Measurements from ENCODE around the gene CCT8L2.
A peak's percentile ranks its signal among the peaks of the same experiment; 100 is the strongest.
"Not testable (repeated sequence)": the region's sequence is repeated elsewhere in the genome, so short reads cannot be mapped to it uniquely, and the experiment has no call there.

CCT8L2 gene

GRCh38 chr22:16603448-16603768 lies 10.8 kb upstream of the CCT8L2 start:
- peak overlapping the region; percentile 10 for H3K4me3 ChIP-seq (replicated peaks; ENCODE audit: low read depth, low read length)
- TF ChIP-seq, protein P1, sequence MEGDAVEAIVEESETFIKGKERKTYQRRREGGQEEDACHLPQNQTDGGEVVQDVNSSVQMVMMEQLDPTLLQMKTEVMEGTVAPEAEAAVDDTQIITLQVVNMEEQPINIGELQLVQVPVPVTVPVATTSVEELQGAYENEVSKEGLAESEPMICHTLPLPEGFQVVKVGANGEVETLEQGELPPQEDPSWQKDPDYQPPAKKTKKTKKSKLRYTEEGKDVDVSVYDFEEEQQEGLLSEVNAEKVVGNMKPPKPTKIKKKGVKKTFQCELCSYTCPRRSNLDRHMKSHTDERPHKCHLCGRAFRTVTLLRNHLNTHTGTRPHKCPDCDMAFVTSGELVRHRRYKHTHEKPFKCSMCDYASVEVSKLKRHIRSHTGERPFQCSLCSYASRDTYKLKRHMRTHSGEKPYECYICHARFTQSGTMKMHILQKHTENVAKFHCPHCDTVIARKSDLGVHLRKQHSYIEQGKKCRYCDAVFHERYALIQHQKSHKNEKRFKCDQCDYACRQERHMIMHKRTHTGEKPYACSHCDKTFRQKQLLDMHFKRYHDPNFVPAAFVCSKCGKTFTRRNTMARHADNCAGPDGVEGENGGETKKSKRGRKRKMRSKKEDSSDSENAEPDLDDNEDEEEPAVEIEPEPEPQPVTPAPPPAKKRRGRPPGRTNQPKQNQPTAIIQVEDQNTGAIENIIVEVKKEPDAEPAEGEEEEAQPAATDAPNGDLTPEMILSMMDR (IDR thresholded peaks at IDR 0.05; ENCODE audit: low read length, missing control alignments), result no peak
- DNase-seq (ENCODE audit: low read depth), result no peak

DNA sequence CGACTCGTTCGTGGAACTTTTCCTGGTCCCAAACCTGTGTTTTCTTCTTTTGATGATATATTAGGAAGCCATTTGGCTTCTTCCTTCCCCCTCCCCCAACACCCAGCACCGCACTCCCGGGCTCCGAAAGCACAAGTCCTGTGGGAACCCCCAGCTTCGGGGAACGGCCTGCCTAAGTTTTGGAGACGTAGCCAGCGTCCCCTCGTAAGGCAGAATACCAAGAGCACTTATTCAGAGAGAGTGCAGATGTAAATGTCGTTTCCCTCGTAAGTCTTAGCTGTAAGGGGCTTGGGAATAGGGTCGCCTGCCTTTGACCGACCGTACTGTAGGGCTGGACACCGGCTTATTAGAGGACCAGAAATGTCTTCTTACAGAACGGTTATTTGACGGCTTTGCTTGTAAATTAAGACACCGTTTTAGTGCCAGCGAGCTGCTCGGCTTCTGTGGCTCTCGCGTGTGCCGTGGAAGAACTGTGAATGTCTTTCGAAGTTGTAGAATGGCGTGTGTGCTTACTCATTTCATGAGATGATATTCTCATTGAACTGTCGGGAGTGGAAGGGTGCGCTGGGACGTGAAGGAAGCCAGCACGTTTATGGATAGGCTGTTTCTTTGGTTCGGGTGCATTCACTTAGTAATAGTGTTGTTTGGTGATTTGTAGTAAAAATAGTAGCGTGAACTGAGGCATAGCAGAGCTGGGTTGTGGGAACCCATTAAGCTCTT lies 10.3 kb upstream of the CCT8L2 start:
- not testable (repeated sequence) for DNase-seq (ENCODE audit: low read depth)
- peak overlapping the region; percentile 10 for H3K4me3 ChIP-seq (replicated peaks; ENCODE audit: low read depth, low read length)

GRCh38 chr22:16602224-16602727 lies 9.7 kb upstream of the CCT8L2 start:
- peak overlapping the region; percentile 7 for H3K4me3 ChIP-seq (replicated peaks; ENCODE audit: low read depth, low read length)
- DNase-seq (ENCODE audit: low read depth), result not testable (repeated sequence)

DNA sequence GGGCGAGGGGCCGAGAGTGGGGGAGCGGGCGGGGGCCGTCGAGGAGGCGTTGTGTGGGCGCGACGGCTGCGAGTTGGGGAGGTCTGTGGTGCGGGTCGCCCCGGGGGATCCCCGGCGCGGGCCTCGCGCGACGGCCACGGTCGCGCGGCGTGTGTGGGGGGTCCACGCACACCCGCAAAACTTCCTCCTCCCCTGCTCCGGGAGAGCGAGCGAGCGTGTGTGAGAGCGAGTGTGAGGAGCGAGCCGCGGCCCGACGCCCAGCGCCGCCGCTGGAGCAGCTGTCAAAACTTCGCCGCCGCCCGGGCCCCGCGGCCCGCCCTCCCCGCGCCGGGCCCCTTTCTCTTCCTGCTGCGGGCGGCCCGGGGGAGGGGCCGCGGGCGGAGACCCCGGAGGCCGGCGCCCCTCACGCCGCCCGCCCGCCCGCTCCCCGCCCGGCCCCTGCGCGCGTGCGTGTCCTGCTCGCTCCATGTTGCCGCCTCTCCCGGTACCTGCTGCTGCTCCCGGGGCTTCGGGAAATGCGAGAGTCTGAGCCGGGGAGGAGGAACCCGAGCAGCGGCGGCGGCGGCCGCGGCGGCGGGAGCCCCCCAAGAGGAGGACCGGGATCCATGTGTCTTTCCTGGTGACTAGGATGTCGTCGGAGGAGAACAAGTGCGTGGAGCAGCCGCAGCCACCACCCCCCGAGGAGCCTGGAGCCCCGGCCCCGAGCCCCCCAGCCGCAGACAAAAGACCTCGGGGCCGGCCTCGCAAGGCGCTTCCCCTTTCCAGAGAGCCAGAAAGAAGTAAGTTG lies 9.0 kb upstream of the CCT8L2 start:
- H3K4me3 ChIP-seq (replicated peaks; ENCODE audit: low read depth, low read length), result peak overlapping the region; percentile 22
- TF ChIP-seq, protein P1 (IDR thresholded peaks at IDR 0.05; ENCODE audit: low read length, missing control alignments), result no peak
- DNase-seq (ENCODE audit: low read depth), result peak; percentile 1

DNA sequence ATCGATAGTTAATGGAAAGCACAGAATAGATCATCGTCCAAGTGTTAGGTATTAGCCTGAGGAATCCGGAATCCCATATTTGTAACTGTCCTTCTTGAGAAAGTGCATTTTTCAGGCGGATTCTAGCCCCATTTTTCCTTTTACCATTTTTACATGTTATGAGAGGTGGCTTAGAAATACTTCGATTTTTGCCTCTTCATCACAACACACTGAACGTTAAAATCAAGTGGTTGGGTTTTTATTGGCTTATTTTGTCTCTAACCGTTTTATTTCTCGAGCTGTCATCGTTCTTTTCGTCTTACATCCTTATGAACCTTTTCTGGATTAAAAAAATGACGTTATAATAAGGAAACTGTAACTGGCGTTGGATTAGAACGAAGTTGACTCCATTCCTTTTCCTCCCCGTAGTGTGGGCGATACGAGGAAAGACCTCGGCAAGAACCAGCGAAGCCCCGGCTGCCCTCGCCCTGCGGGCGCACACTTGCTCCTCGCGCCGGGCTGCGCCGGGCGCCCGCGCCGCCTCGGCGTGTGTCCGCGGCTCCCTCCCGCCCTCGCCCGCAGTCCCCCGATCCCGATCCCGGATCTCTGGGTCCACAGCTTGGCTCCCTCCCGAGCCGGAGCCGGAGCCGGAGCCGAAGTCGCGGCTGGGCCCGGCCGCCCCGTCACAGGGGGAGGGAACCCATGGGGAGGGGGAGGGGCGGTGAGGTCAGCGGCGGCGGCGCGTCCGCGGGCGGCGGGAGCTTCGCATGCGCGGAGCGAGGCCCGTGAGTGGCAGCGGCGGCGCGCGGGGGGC lies 8.2 kb upstream of the CCT8L2 start:
- DNase-seq (ENCODE audit: low read depth), result peak; percentile 16
- H3K4me3 ChIP-seq (replicated peaks; ENCODE audit: low read depth, low read length), result not testable (repeated sequence)

DNA sequence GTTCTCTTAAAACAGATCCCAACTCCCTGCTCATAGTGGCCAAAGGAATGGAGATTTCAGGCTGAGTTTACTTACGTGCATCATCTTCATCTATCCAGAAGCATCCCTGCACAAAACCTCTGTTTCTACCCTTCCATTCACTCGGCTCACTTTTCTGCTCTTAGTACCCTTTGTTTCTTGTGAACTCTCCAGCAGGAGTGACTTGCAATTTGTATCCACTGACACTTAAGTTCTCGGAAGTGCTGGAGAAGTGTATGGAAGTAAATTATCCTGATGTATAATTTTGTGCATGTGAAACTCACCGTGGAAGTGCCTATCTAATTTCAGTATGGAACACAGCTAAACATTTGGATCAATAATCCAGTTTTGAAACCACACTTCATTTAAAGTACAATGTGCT lies 7.0 kb upstream of the CCT8L2 start:
- DNase-seq (ENCODE audit: low read depth); H3K4me3 ChIP-seq (replicated peaks; ENCODE audit: low read depth, low read length): not testable (repeated sequence)

- H3K4me3 ChIP-seq (replicated peaks; ENCODE audit: low read depth, low read length); DNase-seq (ENCODE audit: low read depth): not testable (repeated sequence)
Measured at GRCh38 chr22:16595251-16595650, 2.6 kb upstream of the CCT8L2 start.

GRCh38 chr22:16594026-16594425 lies 1.4 kb upstream of the CCT8L2 start:
- TF ChIP-seq, protein P1 (IDR thresholded peaks at IDR 0.05; ENCODE audit: low read length, missing control alignments), result no peak

DNA sequence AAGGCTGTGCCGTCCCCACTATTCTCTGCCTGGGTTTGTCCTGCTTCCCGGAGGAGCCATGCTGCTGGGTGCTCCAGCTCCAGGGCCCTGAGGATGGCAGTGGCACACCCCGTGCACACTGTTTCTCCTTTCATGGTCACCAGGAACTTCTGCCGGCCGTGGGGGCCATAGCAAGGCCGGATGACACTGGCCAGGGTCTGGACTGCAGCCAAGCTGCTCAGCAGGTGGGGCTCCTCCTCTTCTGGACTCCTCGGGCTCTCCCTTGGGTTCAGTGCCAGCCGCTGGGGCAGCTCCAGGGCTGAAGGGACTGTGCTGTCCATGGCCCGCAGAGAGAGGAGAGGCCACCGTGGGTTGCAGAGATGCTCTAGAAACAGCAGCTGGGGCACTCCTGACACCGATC lies 379 bp downstream of the CCT8L2 start:
- DNase-seq (ENCODE audit: low read depth); H3K4me3 ChIP-seq (replicated peaks; ENCODE audit: low read depth, low read length): not testable (repeated sequence)

More at GRCh38 chr22:16594026-16594425, 1.4 kb upstream of the CCT8L2 start:
- DNase-seq (ENCODE audit: low read depth), result no peak
- no peak overlapping the region for H3K4me3 ChIP-seq (replicated peaks; ENCODE audit: low read depth, low read length)

- not testable (repeated sequence) for DNase-seq (ENCODE audit: low read depth); H3K4me3 ChIP-seq (replicated peaks; ENCODE audit: low read depth, low read length)
Measured at GRCh38 chr22:16591136-16591535, 1.5 kb downstream of the CCT8L2 start.
